Anterior cingulate cortex (tissue), 58 donors: ENCODE measurements around the gene IL1RAPL2.
A peak's percentile ranks its signal among the peaks of the same experiment; 100 is the strongest.
"Not testable (repeated sequence)": the region's sequence is repeated elsewhere in the genome, so short reads cannot be mapped to it uniquely, and the experiment has no call there.

Source experiments
- DNase-seq, 58 donors: peaks; one replicate each; lab custom pipeline; 2025; lab: John Stamatoyannopoulos, UW

IL1RAPL2 gene

GRCh38 chrX:104669063-104669462 is 103.1 kb downstream of the IL1RAPL2 start:
- no peak for DNase-seq

GRCh38 chrX:104670051-104670450 is 104.1 kb downstream of the IL1RAPL2 start:
- no peak for DNase-seq

GRCh38 chrX:104677517-104677916 is 111.5 kb downstream of the IL1RAPL2 start:
- not testable (repeated sequence) for DNase-seq

GRCh38 chrX:104679175-104679574 is 113.2 kb downstream of the IL1RAPL2 start:
- no peak for DNase-seq

- DNase-seq, result no peak
Observed at GRCh38 chrX:104681214-104681613, 115.2 kb downstream of the IL1RAPL2 start.

GRCh38 chrX:104684077-104684476 is 118.1 kb downstream of the IL1RAPL2 start:
- no peak for DNase-seq

GRCh38 chrX:104695593-104695992 is 129.6 kb downstream of the IL1RAPL2 start:
- DNase-seq, result no peak

- DNase-seq, result no peak
Observed at GRCh38 chrX:104696667-104697066, 130.7 kb downstream of the IL1RAPL2 start.

GRCh38 chrX:104697294-104697693 is 131.3 kb downstream of the IL1RAPL2 start:
- no peak for DNase-seq

- DNase-seq, result no peak
Observed at GRCh38 chrX:104707042-104707441, 141.0 kb downstream of the IL1RAPL2 start.

- DNase-seq, result no peak
Observed at GRCh38 chrX:104707572-104707971, 141.6 kb downstream of the IL1RAPL2 start.

- DNase-seq, result no peak
Observed at GRCh38 chrX:104712515-104712914, 146.5 kb downstream of the IL1RAPL2 start.

GRCh38 chrX:104721854-104722253 is 155.9 kb downstream of the IL1RAPL2 start:
- DNase-seq, result no peak

- DNase-seq, result no peak
Observed at GRCh38 chrX:104728456-104728855, 162.5 kb downstream of the IL1RAPL2 start.

GRCh38 chrX:104742355-104742754 is 176.4 kb downstream of the IL1RAPL2 start:
- no peak for DNase-seq

GRCh38 chrX:104745152-104745551 is 179.2 kb downstream of the IL1RAPL2 start:
- no peak for DNase-seq

GRCh38 chrX:104749951-104750610 is 184.1 kb downstream of the IL1RAPL2 start:
- DNase-seq, result peak in 8 of 58 donors; percentile 0 to 11 (median 0)

GRCh38 chrX:104762641-104763040 is 196.6 kb downstream of the IL1RAPL2 start:
- DNase-seq, result no peak

- DNase-seq, result no peak
Observed at GRCh38 chrX:104789784-104790183, 223.8 kb downstream of the IL1RAPL2 start.

- DNase-seq, result no peak
Observed at GRCh38 chrX:104795804-104796203, 229.8 kb downstream of the IL1RAPL2 start.

- DNase-seq, result no peak
Observed at GRCh38 chrX:104803219-104803618, 237.2 kb downstream of the IL1RAPL2 start.

GRCh38 chrX:104806346-104806745 is 240.3 kb downstream of the IL1RAPL2 start:
- no peak for DNase-seq

GRCh38 chrX:104833401-104833800 is 267.4 kb downstream of the IL1RAPL2 start:
- no peak for DNase-seq
